HepG2 (cell line): ENCODE data around the gene AJM1. TPM values are rescaled to one million over a fixed set of nuclear protein-coding genes. Genes with fewer than 3 reads are reported as not detected.

Experiments used
- AGO1 ChIP-seq: fragments of 200-400 bp; formaldehyde crosslinking; IDR thresholded peaks from 2 replicates; pipeline ENCODE4 v1.6.1; 2017; ENCODE audit warnings: mild to moderate bottlenecking, low read depth, low read length, moderate library complexity; ENCODE audit not compliant: poor library complexity, severe bottlenecking
- AGO2 ChIP-seq: fragments of 200-400 bp; formaldehyde crosslinking; optimal IDR thresholded peaks from 2 replicates; pipeline ENCODE3; 2017; ENCODE audit warnings: mild to moderate bottlenecking, low read depth, low read length, moderate library complexity
- KDM1A ChIP-seq: IDR thresholded peaks from 2 replicates; pipeline ENCODE4 v1.6.1; 2016; ENCODE audit warnings: missing compliant biosample characterization
- MAFF ChIP-seq: IDR thresholded peaks from 2 replicates; pipeline ENCODE4 v1.6.1; 2011; ENCODE audit warnings: low read depth, low read length, improper control_type of control experiment
- MIER3 ChIP-seq: IDR thresholded peaks from 2 replicates; pipeline ENCODE4 v1.6.1; 2016; ENCODE audit warnings: missing compliant biosample characterization, borderline replicate concordance
- MYC ChIP-seq: sonication (generic); formaldehyde crosslinking; IDR thresholded peaks from 2 replicates; pipeline ENCODE4 v1.9.0; 2021; ENCODE audit warnings: missing genetic modification reagents, borderline replicate concordance
- NR2F6 ChIP-seq, 2 experiments: IDR thresholded peaks; 2 replicates each; pipeline ENCODE4 v1.6.1; 2016; ENCODE audit warnings: antibody characterized with exemption in 1 of 2, mild to moderate bottlenecking in 1 of 2
- POLR2A ChIP-seq, 2 experiments: IDR thresholded peaks; 2 replicates each; pipeline ENCODE4 v1.6.1; 2011; ENCODE audit warnings: low read depth in 2 of 2, low read length in 2 of 2, mild to moderate bottlenecking in 1 of 2, moderate library complexity in 1 of 2; ENCODE audit not compliant: insufficient read depth in 1 of 2
- POLR2AphosphoS5 ChIP-seq: IDR thresholded peaks from 2 replicates; pipeline ENCODE4 v1.6.1; 2012; ENCODE audit warnings: low read depth, low read length
- POLR2G ChIP-seq: fragments of 200-400 bp; formaldehyde crosslinking; IDR thresholded peaks from 2 replicates; pipeline ENCODE4 v1.6.1; 2018; ENCODE audit warnings: mild to moderate bottlenecking, low read depth, low read length, moderate library complexity
- PREB ChIP-seq: sonication (generic); formaldehyde crosslinking; IDR thresholded peaks from 2 replicates; pipeline ENCODE4 v1.4.0; 2020; ENCODE audit warnings: missing genetic modification reagents
- RARA ChIP-seq: IDR thresholded peaks from 2 replicates; pipeline ENCODE4 v1.6.1; 2016; ENCODE audit warnings: missing genetic modification reagents, missing compliant biosample characterization
- SCMH1 ChIP-seq: sonication (generic); formaldehyde crosslinking; IDR thresholded peaks from 2 replicates; pipeline ENCODE4 v1.9.0; 2021; ENCODE audit warnings: missing genetic modification reagents, mild to moderate bottlenecking, borderline replicate concordance
- SSRP1 ChIP-seq: IDR thresholded peaks from 2 replicates; pipeline ENCODE4 v1.6.1; 2016; ENCODE audit warnings: control low read depth
- TBL1XR1 ChIP-seq: fragments of 150-350 bp; IDR thresholded peaks from 2 replicates; pipeline ENCODE4 v1.6.1; 2014; ENCODE audit warnings: borderline replicate concordance, low read length; ENCODE audit not compliant: partially characterized antibody
- TIGD3 ChIP-seq: sonication (generic); formaldehyde crosslinking; IDR thresholded peaks from 2 replicates; pipeline ENCODE4 v1.5.1; 2020; ENCODE audit warnings: mild to moderate bottlenecking, missing genetic modification reagents, borderline replicate concordance
- ZBTB38 ChIP-seq: sonication (generic); formaldehyde crosslinking; IDR thresholded peaks from 2 replicates; pipeline ENCODE4 v1.5.1; 2020; ENCODE audit warnings: mild to moderate bottlenecking, missing genetic modification reagents
- ZFYVE20 ChIP-seq: sonication (generic); formaldehyde crosslinking; IDR thresholded peaks from 2 replicates; pipeline ENCODE4 v1.8.0; 2023; ENCODE audit warnings: low read depth, mild to moderate bottlenecking, moderate library complexity, missing genetic modification reagents, borderline replicate concordance
- ZNF687 ChIP-seq: sonication (generic); formaldehyde crosslinking; IDR thresholded peaks from 2 replicates; pipeline ENCODE4 v1.5.1; 2020; ENCODE audit warnings: mild to moderate bottlenecking, missing genetic modification reagents, moderate library complexity
- ZNF724P ChIP-seq: sonication (generic); formaldehyde crosslinking; IDR thresholded peaks from 2 replicates; pipeline ENCODE4 v1.8.0; 2022; ENCODE audit warnings: missing genetic modification reagents, borderline replicate concordance
- ZNF749 ChIP-seq: sonication (generic); formaldehyde crosslinking; IDR thresholded peaks from 2 replicates; pipeline ENCODE4 v1.8.0; 2022; ENCODE audit warnings: mild to moderate bottlenecking, missing genetic modification reagents, moderate library complexity, borderline replicate concordance
- ZNF784 ChIP-seq: sonication (generic); formaldehyde crosslinking; IDR thresholded peaks from 2 replicates; pipeline ENCODE4 v1.5.1; 2020; ENCODE audit warnings: missing genetic modification reagents, mild to moderate bottlenecking, borderline replicate concordance
- polyA plus RNA-seq, 8 experiments: library from polyadenylated mRNA; depleted of rRNA in 3 of 8; stranded (reverse) in 7 of 8; unstranded in 1 of 8; fragments of >200 nt; fragmentation: Illumina TruSeq in 4 of 8; extraction: Trizol in 4 of 8; gene quantifications; 2 replicates each; pipeline versions ENCODE4 v1.2.1 to v1.2.3, GENCODE V29; 2011 to 2016; ENCODE audit warnings: low read depth in 4 of 8, missing spikeins in 1 of 8, mixed read lengths in 1 of 8; ENCODE audit not compliant: insufficient read depth in 1 of 8
- total RNA-seq, 5 experiments: library from RNA; depleted of rRNA; stranded (reverse); fragments of >200 nt; fragmentation: Illumina TruSeq; extraction: Trizol; gene quantifications; 2 replicates each; pipeline ENCODE4 v1.2.3, GENCODE V29; 2016; ENCODE audit warnings: low read depth in 1 of 5

Gene AJM1
- total and polyA plus RNA-seq, 2 of the 13 experiments (the other 11 are each of a cell fraction or from before 2014, with no cell fraction given): 1.1 to 1.2 TPM

- peak; percentile 21; the same call in 1 of the 2 replicates for TF ChIP-seq POLR2AphosphoS5
- TF ChIP-seq MYC (CRISPR knock-in tag): no peak
- peak; percentile 81 for TF ChIP-seq ZBTB38 (CRISPR knock-in tag)
- no peak for TF ChIP-seq ZNF724P
- TF ChIP-seq AGO2: peak; percentile 7
- TF ChIP-seq ZNF784 (CRISPR knock-in tag): peak; percentile 50; the same call in 1 of the 2 replicates
- TF ChIP-seq MIER3: no peak
- no peak for TF ChIP-seq PREB
- no peak for TF ChIP-seq TBL1XR1
- TF ChIP-seq RARA (CRISPR knock-in tag): no peak
- TF ChIP-seq POLR2A (IDR thresholded peaks at IDR 0.05; ENCODE audit: insufficient read depth in 1 of 2, low read depth in 2 of 2, low read length in 2 of 2): 0 out of 4 replicates have a peak, but pooled peaks of 1 of the 2 experiments have one; percentile 6
- TF ChIP-seq SCMH1: no peak
- TF ChIP-seq KDM1A (CRISPR knock-in tag): no peak
- peak; percentile 97 for TF ChIP-seq AGO1
- no peak for TF ChIP-seq MAFF
- TF ChIP-seq ZNF749 (CRISPR knock-in tag): no peak
- no peak for TF ChIP-seq ZFYVE20 (CRISPR knock-in tag)
- TF ChIP-seq TIGD3 (CRISPR knock-in tag): no peak
- TF ChIP-seq NR2F6 (IDR thresholded peaks at IDR 0.05): no peak
- no peak for TF ChIP-seq NR2F6 (CRISPR knock-in tag; IDR thresholded peaks at IDR 0.05)
- TF ChIP-seq ZNF687 (CRISPR knock-in tag): peak; percentile 30
- TF ChIP-seq POLR2G: peak; percentile 39
- TF ChIP-seq SSRP1 (CRISPR knock-in tag): 0 out of 2 replicates have a peak, but pooled peaks have one; percentile 7
- TF ChIP-seq, all 625 proteins: peak for 15
Observed at GRCh38 chr9:136804509-136805206, 37.6 kb upstream of the AJM1 start (continued).
